LHCN-M2 (cell line): ENCODE measurements around the gene PACSIN2. TPM values are rescaled to one million over a fixed set of nuclear protein-coding genes. Genes with fewer than 3 reads are reported as not detected.
"Not testable (repeated sequence)": the region's sequence is repeated elsewhere in the genome, so short reads cannot be mapped to it uniquely, and the experiment has no call there.

ENCODE experiments used
- DNase-seq: peaks from one replicate; pipeline ENCODE4 v3.0.0-alpha.2; 2012; ENCODE audit warnings: low read depth
- total RNA-seq: library from RNA; depleted of rRNA; stranded (reverse); fragments of >200 nt; gene quantifications from 2 replicates; pipeline ENCODE4 v1.2.3, GENCODE V29; 2014

PACSIN2 gene
- total RNA-seq, 1 experiment from 2014 or later: 66.3 TPM

- no peak for DNase-seq
Measured at GRCh38 chr22:42946546-42947198, 68.3 kb downstream of the PACSIN2 start.

DNA sequence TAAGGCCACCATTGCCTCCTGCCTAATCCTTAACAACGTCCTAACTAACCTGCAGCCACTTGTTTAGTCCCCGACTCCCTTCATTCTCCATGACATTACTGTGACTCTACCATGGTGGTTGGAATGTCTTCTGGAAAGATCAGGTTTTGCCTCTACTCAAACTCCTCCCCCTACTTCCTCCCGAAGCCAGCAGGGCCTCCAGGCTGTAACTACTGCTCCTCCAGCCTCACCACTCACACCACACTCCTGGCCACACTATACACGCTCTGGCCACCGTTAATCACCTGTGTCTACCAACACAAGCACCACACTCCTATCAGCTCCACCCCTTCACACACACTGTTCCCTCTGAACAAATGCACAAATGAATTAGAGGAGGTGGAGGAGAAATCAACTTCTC is 69.2 kb downstream of the PACSIN2 start:
- DNase-seq: no peak

GRCh38 chr22:42945027-42945426 is 69.9 kb downstream of the PACSIN2 start:
- DNase-seq: no peak

DNA sequence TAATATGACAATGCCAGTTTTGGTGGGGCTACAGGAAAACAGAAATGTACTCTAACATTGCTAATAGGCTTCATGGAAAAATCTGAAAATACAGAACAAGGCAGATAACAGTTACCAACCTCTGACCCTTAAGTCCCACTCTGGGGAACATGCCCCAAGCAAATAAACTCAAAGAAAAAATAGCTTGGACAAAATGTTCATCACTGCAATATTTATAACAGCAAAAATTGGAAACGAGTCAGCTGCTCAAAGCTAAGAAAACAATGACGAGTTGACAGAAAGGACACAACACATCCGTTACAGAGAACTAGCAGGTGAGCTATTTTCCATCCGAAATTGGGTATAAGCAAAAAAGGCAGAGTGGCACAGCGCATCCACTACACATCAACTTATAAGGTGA is 70.5 kb downstream of the PACSIN2 start:
- DNase-seq: no peak

- no peak for DNase-seq
Measured at GRCh38 chr22:42943981-42944380, 71.0 kb downstream of the PACSIN2 start.

- DNase-seq: no peak
Measured at GRCh38 chr22:42942351-42942750, 72.6 kb downstream of the PACSIN2 start.

DNA sequence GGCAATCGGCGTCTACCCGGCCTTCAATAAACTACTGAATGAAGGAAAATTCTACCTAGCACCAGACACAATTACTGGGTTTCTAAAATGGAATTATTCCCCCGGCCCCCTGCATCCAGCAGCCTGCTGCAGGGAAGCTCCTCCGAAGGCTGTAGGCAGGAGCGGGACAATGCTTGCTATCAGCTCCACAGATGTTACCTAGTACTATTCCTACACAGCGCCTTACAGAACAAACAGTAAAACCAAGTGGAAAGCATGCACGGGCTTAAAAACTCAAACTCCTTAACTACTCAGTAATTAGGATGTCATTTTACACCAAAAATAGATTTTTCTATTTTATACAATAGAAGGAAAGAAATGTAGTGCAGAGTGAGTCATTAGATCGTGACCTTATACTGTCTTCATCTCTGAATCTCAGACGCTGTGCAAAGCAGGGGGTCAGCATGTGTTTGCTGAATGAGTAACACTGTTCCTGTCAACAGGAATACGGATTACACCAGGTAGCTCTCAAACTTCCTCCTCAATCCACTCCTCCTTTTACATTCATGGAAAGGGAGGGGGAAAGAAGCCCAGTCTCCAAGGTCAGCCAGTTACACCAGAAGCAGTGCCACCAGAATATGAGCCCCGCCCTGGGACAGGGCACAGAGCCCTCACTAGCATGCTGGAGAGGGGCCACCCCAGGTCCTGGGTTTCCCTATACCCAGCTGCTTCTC is 74.9 kb downstream of the PACSIN2 start:
- peak; percentile 84 for DNase-seq

GRCh38 chr22:42939451-42939881 is 75.5 kb downstream of the PACSIN2 start:
- DNase-seq: no peak

- no peak for DNase-seq
Measured at GRCh38 chr22:42938976-42939375, 76.0 kb downstream of the PACSIN2 start.

DNA sequence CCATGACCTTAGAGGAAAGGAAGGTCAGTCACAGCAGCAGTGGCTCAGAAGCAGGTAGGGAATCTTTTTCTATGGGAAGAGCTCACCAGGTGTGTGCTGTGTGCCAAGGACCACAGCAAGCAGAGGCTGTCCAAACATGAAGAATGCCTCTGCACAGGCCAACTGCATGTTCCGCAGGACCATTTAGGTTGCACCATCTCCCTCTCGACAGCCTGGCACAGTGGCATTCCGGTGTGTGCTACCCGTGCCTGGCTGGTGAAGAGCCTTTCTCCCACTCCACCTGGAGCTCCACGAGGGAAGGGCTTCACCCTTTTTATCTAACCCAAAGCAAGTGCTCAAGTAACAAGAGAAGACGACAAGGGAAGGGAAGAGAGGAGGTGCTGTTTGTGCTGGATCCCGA is 76.5 kb downstream of the PACSIN2 start:
- no peak for DNase-seq

DNA sequence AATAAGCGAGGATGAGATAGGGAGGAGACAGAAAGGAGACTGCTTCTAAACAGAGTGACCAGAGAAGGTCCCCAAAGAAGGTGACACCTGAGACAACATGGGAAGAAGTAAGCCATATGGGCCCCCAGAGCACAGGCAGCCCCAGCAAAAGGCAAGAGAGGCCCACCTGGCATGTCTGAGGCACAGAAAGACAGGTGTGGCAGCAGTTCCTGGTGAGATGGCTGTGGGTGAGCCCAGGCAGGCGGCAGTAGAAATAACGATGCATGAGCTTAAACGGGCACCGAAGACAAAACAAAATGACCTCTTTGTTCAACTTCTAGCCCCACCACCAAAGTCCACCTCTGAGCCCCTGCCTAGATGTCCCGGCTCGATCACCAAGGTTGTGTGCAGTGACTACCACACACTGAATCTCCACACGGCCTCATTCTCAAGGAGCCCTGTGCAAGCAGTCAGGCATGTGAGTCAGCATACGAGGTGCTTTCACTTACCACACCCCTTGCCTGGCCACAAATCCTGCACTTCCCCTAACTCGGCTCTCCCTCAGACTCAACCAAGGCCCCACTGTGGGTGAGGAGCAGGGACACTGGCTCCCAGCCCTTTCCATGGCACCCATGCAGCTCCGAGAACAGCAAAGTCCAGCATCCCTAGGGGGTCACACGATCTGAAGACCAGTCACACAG is 77.6 kb downstream of the PACSIN2 start:
- DNase-seq: peak; percentile 83

DNA sequence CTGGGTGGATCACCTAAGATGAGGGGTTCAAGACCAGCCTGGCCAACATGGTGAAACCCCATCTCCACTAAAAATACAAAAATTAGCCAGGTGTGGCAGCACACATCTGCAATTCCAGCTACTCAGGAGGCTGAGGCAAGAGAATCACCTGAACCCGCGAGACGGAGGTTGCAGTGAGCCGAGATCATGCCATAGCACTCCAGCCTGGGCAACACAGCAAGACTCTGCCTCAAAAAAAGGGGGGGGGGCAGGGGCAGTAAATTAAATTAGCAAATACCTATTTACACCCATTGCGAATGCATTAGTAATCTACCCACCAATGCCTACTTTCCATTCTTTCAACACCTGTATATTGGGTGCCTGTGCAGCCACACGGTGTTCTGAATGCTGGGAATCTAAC is 78.3 kb downstream of the PACSIN2 start:
- DNase-seq: not testable (repeated sequence)

GRCh38 chr22:42934338-42934737 is 80.6 kb downstream of the PACSIN2 start:
- no peak for DNase-seq

DNA sequence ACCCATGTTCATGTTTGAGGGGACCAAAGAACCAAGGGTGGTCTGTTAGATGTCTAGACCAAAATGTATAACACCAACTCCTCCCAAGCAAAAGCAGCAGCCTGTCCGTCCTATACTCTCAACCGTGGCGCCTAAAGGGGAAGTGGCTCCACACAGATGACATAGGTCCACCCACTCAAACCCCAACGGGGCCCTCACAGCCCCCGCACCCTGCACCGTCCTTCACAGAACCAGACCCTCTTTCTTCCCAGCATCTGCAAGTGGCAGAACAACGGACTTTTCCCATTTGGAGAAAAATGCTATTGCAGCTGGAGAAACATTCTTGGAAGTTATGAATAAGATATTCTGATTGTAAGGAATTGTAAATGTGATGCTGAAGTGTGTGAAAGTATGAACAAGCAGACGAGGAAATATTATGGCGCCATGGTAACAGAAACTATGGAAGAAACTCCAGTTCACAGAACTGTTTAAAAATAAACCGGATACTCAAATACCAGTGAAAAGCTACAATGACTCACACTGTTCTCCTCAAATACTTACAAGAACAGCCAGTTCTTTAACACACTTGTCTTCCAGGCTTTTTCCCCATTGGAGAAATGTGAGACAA is 81.4 kb downstream of the PACSIN2 start:
- peak; percentile 97 for DNase-seq

DNA sequence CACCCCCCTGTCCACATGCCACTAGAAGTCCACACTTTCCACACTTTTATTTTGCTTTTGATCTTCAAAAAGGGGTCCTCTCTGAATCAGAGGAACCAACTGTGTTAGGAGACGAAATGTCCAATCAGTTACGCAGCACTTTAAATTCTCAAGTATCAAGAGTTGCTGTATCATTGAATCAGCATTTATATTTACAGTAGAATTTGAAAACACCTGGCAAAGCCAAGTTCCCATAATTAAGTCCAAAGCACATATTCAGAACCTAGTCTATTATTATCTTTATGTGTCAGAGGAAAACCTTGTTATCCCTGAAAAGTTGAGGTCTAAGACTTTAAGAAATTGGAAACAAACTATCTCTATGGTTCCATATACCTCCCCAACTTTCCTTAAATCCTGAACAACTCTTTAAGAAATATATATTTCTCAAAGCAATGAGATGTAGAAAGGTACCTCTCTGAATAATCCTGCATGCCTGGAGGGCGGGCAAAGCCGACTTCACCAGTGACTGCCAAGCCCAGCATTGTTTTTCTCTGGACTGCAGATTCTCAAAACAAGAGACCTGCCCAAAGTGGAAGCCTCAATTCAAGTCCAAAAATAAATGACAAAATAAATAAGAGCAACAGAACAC is 82.0 kb downstream of the PACSIN2 start:
- DNase-seq: peak; percentile 44

- DNase-seq: no peak
Measured at GRCh38 chr22:42932197-42932519, 82.8 kb downstream of the PACSIN2 start.

DNA sequence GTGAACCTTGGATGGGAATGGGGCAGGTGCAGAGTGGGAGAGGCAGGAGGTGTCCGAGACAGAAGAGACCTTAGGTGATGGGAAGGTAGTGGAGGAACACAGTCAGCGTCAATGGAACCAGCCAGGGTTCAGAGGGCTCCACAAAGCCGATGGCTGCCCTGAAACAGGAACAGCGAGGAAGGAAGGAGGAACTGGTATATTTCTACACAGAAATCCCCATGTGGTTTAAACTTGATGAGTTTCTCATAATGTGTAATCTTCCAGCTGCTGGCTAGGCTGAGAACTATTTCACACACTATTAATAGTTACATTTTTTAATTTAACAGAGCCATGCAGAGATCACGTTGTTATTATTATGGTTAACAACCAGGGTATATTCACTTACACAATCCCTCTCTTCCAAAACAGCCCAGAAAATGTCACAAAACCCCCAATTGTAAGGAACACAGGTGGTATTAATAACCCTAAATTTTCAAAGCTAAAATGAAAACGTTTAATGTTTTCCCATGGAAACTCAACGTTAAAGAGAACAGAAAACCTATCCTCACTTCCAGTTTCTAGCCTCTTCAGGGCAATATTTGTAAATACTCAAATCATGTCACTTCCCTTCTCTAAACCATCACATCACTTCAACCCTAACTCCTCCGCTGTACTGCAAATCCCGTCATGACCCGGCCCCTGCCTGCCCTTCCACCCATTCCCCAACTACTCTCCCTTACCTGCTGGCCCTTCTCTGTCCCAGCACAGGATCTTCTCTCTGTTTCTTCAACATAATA is 83.3 kb downstream of the PACSIN2 start:
- DNase-seq: peak; percentile 83

DNA sequence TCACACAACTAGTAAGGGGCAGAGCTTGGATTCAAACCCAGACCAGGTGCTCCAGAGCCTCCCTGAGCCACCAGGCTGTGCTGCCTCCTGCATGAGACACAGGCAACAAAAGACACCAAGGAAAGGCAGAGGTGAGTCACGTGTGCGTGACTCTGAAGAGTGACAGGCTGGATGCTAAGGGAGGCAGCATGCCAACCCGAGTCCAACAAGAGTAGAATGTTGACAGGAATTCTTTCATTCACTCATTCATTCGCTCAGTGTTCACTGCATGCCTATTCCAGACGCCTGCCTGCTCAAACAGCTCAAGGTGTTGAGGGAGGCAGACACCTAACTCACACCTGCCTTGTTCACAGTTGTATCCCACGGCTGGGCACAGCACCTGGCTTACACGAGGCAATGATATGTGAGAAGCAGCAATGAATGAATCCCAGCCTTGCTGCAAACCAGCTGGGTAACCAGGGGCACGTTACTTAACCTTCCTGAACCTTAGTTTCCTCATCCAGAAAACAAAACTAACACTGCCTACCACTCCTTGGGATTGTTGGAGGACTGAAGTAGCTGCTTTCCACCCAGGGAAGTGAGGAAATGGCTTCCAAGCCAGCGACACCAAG is 84.0 kb downstream of the PACSIN2 start:
- peak; percentile 89 for DNase-seq

GRCh38 chr22:42929838-42930155 is 85.2 kb downstream of the PACSIN2 start:
- DNase-seq: peak; percentile 40

GRCh38 chr22:42928969-42929837 is 85.7 kb downstream of the PACSIN2 start:
- DNase-seq: peak; percentile 52
